HG02852 (cell line): ENCODE results near the gene OR5K2.
A peak's percentile ranks its signal among the peaks of the same experiment; 100 is the strongest.

ENCODE experiments used
- ATAC-seq: cut with Tn5 transposase; IDR thresholded peaks from one replicate; pipeline ENCODE4 v1.9.1; 2021; ENCODE audit warnings: mild to moderate bottlenecking, moderate library complexity; ENCODE audit not compliant: unreplicated experiment

OR5K2 gene

DNA sequence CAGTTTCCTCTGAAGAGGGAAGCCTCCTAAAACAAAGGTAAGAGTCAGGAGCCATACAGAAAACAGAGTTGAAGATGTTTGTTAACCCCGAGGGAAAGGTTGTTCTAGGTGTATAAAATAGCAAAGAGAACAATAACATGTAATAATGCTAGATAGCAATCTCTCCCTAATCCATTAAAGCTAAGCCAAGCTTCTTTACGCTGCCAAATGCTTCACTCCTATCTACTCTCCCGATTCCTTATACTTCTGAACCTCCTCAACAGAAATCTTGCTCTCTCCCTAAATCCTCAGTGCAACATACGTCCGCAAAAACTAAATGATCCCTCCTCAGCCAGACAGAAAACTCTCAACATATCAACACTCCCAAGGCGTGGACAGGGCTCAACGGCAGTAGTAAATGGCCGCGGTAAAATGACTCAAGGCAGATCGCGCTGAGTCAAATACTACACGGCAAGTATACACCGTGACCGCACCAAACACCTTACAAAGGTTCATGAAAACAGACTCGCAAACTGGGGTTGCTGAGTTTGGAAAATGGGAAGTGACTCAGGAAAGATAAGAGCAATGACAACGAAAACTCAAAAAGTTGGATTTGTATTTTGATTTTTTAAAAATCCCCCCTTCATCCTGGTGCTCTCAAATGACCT lies 24.5 kb downstream of the OR5K2 start:
- peak; percentile 53 for ATAC-seq

DNA sequence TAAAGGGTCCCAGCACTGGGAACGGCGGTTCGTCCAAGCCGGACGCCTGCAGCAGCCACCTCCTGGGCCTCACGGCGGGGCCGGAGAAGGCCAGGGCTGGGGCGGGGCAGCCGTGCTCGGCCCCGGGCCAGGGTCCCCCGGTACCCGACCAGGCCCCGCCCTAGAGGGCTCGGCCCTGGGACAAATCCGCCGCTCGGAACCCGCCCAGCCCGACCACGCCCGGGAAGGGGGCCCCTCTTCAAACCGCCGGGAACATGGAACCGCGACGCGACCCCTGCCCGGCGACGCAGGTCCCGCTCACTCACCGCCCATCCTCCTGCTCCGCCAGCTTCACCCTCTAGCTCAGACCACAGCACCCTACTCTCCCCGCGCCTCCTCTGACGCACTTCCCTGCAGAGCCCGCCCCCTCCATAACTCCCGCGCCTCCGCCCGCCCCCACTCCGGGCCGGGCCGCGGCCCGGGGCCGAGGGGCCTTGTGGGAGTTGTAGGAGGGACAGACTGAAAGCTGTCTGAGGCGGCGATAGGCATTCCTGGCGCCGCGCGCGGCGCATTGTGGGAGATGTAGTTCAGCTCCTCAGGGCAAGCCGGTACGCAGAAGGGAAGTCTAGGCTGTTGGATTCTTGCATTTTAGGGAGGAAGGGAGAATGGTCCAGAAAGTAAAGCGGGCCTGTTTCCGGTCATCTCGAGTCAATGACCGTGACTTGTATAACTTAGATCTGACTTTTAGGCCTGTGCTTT lies 25.2 kb downstream of the OR5K2 start, which contains the start of gene CLDND1:
Gene CLDND1 (minus strand): TSS at position 359 of the 738 bp plus-strand sequence. CDS start 1,478 bp downstream, outside the sequence.
- ATAC-seq: peak; percentile 84

DNA sequence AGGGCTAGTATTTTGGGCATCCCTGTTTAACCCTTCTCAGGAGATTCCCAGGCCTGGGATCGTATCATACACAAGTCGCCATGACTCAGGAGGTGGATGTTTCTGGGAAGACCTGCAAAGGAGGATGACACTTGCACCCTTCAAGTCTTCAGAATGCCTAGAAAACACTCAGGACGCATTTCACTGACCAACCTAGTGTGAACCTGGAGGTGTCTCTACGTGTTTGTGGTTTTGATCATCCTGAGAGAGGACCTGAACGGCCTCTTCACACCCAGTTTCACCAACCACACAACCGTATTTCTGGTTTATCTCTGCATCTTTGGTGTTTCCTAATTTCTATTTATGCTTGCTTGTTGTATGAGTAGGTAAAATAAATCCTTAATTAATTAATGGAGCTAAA lies 28.0 kb downstream of the OR5K2 start:
- no peak for ATAC-seq

DNA sequence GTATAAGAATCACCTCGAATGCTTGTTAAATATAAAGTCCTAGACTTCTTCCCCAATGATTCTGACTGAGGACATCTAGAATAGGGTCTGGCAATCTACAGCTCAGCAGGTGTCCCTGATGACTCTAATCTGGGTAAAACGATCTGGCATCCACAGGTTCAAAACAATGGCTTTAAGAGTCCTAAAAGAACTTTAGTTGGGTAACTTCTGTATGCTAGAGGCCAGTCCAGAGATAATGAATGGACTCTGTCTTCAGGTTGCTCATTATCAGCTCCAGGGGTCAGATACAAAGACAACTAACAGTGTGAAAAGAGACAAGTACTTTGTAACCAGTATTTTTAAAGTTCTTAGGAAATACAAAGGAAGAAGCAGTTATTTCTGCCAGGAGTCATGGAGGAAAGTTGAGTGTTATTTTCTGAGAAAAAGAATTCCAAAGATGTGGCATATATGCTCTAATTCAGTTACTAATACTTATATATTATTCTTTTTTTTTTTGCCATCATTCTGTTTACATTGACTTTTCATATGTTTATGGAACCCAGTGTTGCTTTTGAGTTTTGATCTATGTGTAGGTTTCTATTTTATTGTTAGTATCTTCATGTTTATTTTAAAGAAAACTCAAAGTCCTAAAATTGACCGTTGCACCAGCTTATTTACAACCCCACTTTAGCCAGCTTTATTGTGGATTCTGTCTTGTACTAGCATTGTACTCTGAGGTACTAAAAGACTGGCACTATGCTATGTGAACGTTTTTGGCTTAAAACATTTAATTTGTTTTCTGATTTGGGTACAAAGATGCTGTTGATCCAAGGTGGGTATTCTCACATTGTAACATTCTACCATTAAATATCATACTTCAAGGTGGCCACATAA lies 31.2 kb downstream of the OR5K2 start:
- ATAC-seq: no peak

DNA sequence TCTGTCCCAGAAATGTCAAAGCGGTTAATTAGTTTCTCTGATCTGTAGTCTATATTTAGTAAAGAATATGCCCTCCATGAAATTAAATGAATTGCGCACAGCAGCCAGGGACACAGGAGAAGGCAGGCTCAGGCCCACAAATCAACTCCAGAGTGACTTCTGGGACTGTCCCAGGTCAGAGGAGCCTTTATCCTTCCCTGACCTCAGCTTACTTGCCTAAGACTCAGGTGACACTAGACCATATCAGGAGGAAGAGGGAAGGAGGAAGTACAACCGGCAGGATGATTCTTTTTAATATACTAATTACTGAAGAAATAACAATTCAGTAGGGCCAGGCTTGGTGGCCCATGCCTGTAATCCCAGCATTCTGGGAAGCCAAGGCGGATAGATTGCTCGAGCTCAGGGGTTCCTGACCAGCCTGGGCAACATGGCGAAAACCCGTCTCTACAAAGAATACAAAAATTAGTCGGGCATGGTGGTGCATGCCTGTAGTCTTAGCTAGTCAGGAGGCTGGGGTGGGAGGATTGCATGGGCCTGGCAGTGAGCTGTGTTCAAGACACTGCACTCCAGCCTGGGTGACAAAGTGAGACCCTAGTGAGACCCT lies 32.5 kb downstream of the OR5K2 start:
- no peak for ATAC-seq

DNA sequence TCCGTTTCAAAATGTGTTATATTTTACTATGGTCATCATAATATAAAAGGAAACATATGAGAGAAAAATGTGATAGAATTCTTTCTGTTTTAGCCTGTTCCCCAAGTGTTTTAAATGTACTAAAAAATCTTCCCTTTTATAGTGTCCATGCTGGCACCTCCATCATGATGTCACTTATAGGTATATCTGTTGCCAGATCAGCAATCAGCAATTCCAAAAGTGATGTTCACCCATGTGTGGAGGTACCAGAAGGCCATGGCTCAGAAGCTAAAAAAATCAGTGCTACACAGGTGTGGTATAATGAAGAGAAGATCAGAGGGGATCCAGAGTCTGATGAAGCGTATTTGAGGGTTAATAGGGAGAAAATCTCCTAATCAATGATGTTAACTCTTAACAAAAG lies 33.2 kb downstream of the OR5K2 start:
- ATAC-seq: no peak

DNA sequence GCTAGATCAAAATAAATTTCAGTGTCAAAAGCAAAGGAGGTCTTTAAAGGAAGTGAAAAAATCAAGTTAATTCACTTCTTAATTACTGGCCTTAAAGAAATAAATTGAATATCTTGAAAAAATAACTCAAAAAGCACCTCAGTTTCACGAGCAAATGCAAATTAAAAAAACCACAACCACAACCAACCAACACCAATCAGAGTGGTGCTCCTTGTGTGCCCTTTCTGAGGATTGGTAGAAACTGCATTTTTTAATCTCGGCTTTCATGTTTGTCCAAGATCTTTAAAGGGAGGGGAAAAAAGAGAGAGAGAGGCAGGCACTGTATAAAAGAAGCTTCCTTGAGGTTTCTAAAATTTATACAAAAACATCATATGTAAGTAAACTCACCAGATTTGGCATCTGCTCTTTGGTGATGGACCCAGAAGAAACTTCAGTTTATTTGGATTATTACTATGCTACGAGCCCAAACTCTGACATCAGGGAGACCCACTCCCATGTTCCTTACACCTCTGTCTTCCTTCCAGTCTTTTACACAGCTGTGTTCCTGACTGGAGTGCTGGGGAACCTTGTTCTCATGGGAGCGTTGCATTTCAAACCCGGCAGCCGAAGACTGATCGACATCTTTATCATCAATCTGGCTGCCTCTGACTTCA lies 34.3 kb downstream of the OR5K2 start, which contains the start of gene GPR15:
Gene GPR15 (plus strand): TSS at position 357 of the 653 bp plus-strand sequence. CDS start 56 bp downstream, at position 413.
- peak; percentile 33 for ATAC-seq

DNA sequence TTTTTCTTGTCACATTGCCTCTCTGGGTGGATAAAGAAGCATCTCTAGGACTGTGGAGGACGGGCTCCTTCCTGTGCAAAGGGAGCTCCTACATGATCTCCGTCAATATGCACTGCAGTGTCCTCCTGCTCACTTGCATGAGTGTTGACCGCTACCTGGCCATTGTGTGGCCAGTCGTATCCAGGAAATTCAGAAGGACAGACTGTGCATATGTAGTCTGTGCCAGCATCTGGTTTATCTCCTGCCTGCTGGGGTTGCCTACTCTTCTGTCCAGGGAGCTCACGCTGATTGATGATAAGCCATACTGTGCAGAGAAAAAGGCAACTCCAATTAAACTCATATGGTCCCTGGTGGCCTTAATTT lies 34.8 kb downstream of the OR5K2 start:
- no peak for ATAC-seq

DNA sequence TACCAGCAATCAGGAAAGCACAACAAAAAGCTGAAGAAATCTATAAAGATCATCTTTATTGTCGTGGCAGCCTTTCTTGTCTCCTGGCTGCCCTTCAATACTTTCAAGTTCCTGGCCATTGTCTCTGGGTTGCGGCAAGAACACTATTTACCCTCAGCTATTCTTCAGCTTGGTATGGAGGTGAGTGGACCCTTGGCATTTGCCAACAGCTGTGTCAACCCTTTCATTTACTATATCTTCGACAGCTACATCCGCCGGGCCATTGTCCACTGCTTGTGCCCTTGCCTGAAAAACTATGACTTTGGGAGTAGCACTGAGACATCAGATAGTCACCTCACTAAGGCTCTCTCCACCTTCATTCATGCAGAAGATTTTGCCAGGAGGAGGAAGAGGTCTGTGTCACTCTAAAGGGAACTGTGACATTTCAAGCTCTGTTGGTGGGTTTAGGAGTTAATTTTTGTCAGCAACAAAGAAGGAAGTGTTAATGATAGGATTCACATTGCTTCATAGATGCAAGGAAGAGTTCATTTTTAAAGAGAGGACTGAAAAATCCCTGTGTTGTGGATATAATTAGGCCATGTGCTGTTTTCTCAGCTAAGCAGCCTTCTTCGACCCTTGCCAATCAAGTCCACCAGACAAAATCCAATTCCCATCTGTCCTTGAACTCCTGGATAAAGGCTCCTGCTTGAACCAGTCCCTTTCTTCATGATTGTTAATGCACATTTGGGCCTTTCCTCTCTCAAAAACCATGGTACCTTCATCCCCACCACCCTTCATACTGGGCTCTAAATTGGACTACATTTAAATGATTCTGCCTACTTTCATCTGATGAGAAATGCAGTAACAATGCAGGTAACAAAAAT lies 35.5 kb downstream of the OR5K2 start:
- no peak for ATAC-seq

DNA sequence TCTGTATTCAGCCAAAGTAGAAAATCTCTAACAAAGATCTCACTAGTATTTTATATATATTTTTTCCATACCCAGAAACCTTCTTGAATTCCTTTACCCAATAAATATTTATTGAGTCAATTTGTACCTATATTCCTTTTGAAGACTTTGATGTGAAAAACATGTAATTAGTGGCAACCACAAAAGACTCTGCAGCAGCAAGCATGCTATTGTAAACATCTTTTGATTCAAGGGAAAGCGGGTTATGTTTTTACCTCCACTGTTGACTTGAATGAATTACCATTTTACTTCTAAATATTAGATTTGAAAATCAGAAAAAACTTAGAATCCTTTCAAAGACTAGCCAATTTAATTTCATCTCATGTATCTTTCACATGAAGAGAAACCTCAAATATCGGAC lies 36.7 kb downstream of the OR5K2 start:
- no peak for ATAC-seq

DNA sequence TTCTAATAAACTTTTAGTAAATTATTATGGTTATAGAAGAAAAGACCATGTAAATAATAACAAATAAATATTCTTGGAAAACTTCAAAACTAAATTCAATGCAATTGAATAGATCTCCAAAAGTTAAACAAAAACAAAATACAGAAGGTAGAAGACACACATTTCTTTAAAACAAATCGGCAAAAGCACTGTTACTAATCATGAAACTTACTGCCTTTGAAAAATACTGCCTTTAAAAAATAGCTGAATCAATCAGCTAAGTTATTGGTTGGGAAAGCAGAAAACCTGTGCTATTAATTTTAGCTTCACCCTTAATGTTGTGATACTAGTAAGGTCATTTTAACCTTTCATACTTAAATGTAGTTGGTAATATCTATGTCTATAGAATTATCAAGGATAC lies 37.3 kb downstream of the OR5K2 start:
- no peak for ATAC-seq

DNA sequence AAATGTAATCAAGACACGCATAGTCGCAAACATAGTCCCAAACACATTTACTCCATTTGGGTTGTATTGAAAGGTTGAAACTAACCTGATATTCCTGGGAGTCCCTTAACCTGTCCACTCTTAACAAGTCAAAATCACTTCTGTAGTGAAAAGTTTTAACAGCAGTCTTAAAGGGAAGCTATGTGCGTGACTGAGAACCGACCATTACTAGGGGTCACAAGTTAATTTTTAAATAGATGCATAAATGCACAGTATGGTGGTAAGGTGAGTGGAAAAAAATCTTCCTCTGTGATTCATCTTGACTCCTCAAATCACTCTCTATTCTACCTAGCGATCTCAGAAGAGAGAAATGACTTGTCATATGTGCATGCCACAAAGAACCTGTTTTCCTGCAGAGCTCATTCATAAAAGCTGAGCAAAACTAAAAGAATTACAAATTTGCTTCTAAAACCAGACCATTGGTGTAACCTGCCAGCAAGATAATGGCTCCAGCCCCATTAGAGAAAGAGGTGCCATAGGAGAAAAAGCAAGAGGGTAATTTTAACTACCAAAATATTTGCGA lies 39.1 kb downstream of the OR5K2 start:
- peak; percentile 66 for ATAC-seq

DNA sequence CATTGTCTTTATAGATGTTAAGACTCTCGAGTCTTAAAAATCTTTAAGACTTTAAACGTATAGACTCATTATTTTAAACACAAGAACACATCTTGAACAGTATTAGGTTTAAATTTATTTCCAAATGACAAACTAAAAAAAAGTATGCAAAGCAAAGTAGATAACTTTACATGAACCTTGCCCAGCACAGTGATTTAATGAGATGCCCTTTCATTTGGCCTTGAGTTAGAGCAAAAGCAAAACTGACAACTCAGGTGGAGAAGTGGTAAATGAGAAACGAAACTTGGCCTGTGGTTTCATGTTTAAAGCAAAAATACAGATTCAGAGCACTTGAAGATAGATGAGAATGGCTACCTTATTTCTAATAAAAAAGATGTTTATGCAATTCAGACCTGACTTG lies 42.9 kb downstream of the OR5K2 start:
- peak; percentile 41 for ATAC-seq

DNA sequence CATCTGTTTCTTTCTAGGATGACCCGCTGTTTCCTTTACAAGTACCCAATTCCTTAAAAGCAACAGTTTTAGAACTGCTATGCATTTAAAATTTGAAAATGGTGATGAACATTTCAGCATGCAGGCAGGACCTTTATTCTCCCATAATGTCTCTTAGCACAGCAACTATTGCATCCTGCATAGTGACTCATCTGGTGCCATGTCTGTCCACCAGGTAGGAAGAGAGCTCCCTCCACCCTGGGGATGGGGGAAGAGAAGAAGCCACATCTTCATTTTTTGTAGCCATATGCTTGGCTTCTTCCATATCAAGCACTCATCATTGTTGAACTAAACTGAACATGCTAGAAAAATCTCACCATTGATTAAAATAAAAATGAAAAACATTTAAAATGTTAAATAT lies 44.2 kb downstream of the OR5K2 start:
- no peak for ATAC-seq

DNA sequence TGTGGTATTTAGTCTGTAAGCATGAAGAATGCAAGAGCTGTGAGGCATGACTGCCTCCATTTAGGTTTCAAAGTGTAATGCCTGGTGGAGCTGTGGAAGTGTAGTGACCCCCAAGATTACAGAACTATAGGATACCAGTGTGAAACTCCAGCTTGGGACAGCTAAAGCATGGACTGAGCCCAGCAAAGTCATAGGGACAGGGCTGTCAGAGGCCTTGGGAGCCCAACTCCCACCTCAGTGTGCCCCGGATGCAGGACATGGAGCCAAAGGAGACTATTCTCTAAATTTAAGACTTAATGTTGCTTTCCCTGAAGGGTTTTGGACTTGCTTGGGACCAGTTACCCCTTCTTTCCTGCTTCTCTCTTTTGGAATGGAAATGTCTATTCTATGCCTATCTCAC lies 45.1 kb downstream of the OR5K2 start:
- ATAC-seq: no peak

DNA sequence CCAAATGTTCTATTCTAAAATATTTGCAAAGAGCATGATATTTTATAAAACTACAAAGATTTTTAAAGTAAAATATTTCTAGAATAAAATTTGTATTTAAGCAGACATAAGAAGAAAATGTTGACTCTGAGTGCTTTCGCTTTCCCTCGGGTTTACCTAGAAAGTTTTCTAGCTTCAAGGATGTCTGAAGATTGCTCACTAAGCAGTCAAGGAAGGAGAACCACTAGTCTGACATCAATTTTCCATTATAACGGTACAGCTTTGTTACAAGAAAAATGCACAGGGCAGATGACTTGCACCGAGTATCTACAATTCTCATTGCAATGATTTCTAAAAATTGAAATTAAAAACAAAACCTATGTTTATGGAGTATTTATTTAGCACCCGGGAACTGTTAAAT lies 48.5 kb downstream of the OR5K2 start:
- peak; percentile 53 for ATAC-seq
